D721Med (cell line): ENCODE measurements around the gene HRG.
"Not testable (repeated sequence)": the region's sequence is repeated elsewhere in the genome, so short reads cannot be mapped to it uniquely, and the experiment has no call there.

ENCODE experiments used
- DNase-seq: peaks from one replicate; pipeline ENCODE4 v3.0.0; 2011; ENCODE audit warnings: low spot score; ENCODE audit not compliant: insufficient read length
- FAIRE-seq: peaks from 2 replicates; lab custom pipeline; 2011; peaks lifted over from hg19 to GRCh38; lab: Jason Lieb, UNC
- TF ChIP-seq, protein P1 (sequence below): IDR thresholded peaks from 2 replicates; pipeline ENCODE4 v1.5.1; 2012; ENCODE audit warnings: mild to moderate bottlenecking, control low read depth; ENCODE audit not compliant: insufficient read depth; ENCODE audit errors: missing control alignments

HRG gene

DNA sequence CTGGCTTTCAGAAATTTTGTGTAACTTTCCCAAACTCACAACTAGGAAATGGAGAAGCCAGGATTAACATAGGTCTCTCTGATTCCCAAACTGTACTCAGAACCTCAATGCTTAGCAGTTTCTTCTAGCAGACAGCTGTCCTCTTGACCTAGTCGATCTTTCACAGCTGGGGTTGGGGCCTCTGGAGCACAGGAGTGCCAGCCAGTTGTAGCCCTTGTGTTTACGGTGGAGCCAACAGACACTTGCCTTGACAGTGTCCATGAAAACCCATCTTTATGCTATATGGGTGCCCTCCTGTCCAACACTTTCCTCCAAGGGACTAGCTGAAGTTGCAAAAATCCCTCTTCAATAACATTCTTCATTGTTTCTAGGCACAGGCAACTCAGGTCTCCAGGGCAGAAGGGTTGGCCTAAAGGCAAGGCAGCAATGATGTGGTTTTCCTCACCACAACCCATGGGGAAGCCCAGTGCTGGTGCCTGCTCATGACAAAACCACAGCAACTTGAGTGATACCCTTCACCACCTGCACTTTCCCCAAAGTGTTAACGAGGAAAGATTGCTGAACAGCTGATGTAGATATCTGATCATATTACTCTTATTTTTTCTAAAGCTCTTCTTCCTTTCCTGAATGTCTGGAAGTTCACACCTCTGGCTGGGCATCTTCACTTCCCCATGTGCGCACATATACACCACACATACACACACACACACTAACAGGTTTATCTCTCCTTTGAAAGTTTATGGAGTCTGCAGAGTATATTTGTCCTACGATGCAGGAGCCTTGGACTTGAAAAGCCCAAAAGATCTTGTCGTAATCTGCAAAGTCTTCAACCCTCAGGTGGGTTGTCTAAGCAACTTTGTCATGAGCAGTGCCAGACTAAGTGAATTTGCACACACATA is 40.3 kb downstream of the HRG start:
- DNase-seq, result no peak
- FAIRE-seq, result no peak
- TF ChIP-seq, protein P1, sequence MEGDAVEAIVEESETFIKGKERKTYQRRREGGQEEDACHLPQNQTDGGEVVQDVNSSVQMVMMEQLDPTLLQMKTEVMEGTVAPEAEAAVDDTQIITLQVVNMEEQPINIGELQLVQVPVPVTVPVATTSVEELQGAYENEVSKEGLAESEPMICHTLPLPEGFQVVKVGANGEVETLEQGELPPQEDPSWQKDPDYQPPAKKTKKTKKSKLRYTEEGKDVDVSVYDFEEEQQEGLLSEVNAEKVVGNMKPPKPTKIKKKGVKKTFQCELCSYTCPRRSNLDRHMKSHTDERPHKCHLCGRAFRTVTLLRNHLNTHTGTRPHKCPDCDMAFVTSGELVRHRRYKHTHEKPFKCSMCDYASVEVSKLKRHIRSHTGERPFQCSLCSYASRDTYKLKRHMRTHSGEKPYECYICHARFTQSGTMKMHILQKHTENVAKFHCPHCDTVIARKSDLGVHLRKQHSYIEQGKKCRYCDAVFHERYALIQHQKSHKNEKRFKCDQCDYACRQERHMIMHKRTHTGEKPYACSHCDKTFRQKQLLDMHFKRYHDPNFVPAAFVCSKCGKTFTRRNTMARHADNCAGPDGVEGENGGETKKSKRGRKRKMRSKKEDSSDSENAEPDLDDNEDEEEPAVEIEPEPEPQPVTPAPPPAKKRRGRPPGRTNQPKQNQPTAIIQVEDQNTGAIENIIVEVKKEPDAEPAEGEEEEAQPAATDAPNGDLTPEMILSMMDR, result no peak

DNA sequence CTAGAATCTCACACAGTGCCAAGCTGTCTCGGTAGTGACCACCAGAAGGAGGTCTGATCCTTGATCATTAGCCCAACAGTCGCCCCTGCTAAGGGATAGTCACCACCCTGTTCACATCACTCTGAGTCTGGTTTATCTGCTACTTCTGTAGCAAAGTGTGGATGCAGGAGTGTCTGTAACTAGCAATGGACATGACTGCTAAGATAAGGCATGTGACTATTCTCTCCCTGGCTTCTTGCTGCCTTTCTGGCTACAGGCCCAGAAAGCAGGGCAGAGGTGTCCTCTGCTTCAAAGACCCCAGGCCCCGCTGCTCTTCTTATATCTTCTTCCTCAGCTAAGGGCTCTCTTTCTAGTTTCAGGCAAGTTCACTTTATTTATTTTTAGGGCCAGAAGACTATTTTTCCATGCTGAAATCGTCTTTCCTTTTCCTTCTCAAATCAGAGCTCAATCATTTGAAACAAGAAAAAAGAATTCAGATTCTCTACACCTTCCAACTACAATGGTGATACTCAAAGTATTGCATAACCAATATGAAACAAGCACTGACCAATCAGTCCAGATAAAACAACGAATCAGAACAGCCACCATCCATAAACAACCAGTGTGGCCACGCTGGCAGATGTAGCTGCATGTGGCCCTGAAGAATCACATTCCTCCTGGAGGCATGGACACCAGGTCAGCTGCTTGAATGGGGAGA is 43.3 kb downstream of the HRG start:
- TF ChIP-seq, protein P1, result no peak
- DNase-seq (no peak), FAIRE-seq (no peak)

GRCh38 chr3:186710694-186711093 is 44.9 kb downstream of the HRG start:
- DNase-seq, FAIRE-seq: not testable (repeated sequence)

DNA sequence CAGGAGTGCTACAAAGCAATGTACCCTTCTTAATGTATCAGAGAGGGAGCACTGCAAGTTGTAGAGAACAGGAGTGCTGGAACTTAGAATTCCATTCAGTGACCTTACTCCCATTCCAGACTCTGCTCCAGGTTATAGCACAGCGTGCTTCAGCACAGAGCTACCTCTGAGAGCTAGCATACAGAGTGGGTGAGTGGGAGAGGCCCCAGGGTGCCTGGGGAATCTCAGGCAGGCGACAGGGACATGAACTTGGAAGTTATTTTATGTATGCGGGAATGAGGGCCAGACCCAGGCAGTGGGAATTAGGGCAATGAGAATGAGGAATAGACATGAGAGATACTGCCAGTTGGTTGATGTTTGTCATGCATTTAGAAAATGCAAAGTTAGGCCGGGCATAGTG is 47.7 kb downstream of the HRG start:
- DNase-seq (no peak), FAIRE-seq (no peak)
- TF ChIP-seq, protein P1, result no peak

- TF ChIP-seq, protein P1, result no peak
- DNase-seq, result no peak
- no peak for FAIRE-seq
Observed at GRCh38 chr3:186717039-186717457, 51.2 kb downstream of the HRG start, which contains the start of gene KNG1. KNG1 (plus strand) TSS chr3:186717359; CDS start chr3:186717543, 184 bp downstream.

- FAIRE-seq, result no peak
- TF ChIP-seq, protein P1, result no peak
- no peak for DNase-seq
Observed at GRCh38 chr3:186719945-186720739, 54.3 kb downstream of the HRG start.

DNA sequence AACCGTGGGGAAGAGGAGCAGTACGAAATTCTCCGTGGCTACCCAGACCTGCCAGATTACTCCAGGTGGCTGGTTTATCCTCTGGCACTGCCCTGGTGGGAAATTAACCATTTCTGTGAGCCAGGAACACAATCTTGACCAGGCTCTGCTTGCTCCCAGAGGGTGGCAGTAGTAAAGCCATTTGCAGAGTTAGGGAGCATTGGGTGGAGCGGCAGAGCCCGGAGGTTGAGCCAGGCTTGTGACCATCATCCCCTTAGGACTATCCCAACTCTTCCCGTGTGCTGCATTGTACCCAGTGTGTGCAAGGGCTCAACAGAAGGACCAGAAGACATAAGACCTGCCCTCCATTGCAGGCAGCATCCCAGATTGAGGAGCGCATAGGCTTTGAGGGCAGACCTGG is 56.6 kb downstream of the HRG start:
- TF ChIP-seq, protein P1, result peak; percentile 44
- DNase-seq (no peak), FAIRE-seq (no peak)
